Activated naive CD8-positive, alpha-beta T cell treated with anti-CD3 and anti-CD28 coated beads, Interleukin-2, amount 50 U/mL, for 24 hours (primary cell): ENCODE data around the gene NMUR2.
A peak's percentile ranks its signal among the peaks of the same experiment; 100 is the strongest.

ENCODE experiments used
- ATAC-seq: fragments of 150-1000 bp; cut with Tn5 transposase; one replicate; pipeline ENCODE4 v1.10.0; 2021
- DNase-seq: peaks from one replicate; pipeline ENCODE4 v3.0.0; 2021
- H3K27ac Mint-ChIP-seq: one replicate; pipeline ENCODE4 v1.8.0; 2021; ENCODE audit warnings: mild to moderate bottlenecking, mixed read lengths
- H3K27me3 Mint-ChIP-seq: one replicate; pipeline ENCODE4 v1.8.0; 2021; ENCODE audit warnings: mixed read lengths
- H3K36me3 Mint-ChIP-seq: one replicate; pipeline ENCODE4 v1.8.0; 2021; ENCODE audit warnings: low read depth, mixed read lengths
- H3K4me1 Mint-ChIP-seq: one replicate; pipeline ENCODE4 v1.8.0; 2021; ENCODE audit warnings: mixed read lengths
- H3K4me3 Mint-ChIP-seq: one replicate; pipeline ENCODE4 v1.8.0; 2021; ENCODE audit warnings: mild to moderate bottlenecking, moderate library complexity, mixed read lengths
- H3K9me3 Mint-ChIP-seq: one replicate; pipeline ENCODE4 v1.8.0; 2021; ENCODE audit warnings: mixed read lengths

NMUR2 gene

GRCh38 chr5:152353001-152353400 lies 52.1 kb downstream of the NMUR2 start:
- Mint-ChIP-seq H3K4me3 (no peak overlapping the region), H3K4me1 (no peaks in the 10 kb centered on the region), H3K9me3 (no peaks in the 10 kb centered on the region), H3K27ac (no peak overlapping the region), H3K27me3 (peaks cover 5% of the 10 kb centered on the region), H3K36me3 (no peaks in the 10 kb centered on the region)
- ATAC-seq (no peak), DNase-seq (no peak)

DNA sequence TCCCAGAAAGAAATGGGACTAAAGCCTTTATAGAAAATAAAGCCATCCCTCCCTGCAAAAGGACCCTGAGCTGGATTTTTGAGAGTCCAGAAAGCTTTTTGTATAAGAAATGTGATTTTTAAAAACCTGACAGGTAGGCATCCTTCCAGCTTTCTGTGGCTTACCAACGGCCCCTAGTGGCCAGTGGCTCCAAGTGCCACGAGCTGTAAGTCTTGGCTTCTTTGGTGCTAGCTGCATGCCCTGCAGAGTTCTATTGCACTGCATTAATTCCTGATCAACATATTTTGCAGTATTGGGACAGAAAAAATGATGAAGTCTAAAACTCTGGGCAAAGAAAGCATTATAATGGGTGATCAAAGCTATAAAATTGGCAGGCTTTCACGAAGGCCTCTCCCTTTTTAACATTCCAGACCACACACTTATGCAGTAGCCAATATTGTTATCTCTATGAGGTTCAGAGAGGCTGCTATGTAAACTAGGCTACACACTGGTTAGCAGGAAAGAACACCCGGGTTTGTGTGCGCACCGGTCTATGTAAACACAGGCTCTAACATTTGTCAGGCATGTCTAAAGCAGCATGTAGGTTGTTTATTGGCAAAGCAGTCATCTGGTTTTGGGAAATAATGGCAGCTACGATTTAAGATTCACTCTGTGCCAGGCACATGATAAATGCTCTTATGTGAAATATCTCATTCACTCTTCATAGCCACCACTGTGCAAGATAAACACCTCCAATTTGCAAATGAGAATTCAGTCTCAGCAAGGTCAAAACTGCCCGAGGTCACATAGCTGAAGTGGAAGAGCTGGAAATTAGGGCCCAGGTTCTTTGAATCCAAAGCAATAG lies 55.2 kb downstream of the NMUR2 start:
- H3K36me3 Mint-ChIP-seq, result no peaks in the 10 kb centered on the region
- H3K27me3 Mint-ChIP-seq, result peaks cover 5% of the 10 kb centered on the region
- no peaks in the 10 kb centered on the region for H3K9me3 Mint-ChIP-seq
- H3K4me3 Mint-ChIP-seq, result no peak overlapping the region
- DNase-seq (peak; percentile 18), ATAC-seq (no peak)
- no peak overlapping the region for H3K27ac Mint-ChIP-seq
- no peaks in the 10 kb centered on the region for H3K4me1 Mint-ChIP-seq
